ENCODE measurements around the gene SETD3.

SETD3 gene

DNA sequence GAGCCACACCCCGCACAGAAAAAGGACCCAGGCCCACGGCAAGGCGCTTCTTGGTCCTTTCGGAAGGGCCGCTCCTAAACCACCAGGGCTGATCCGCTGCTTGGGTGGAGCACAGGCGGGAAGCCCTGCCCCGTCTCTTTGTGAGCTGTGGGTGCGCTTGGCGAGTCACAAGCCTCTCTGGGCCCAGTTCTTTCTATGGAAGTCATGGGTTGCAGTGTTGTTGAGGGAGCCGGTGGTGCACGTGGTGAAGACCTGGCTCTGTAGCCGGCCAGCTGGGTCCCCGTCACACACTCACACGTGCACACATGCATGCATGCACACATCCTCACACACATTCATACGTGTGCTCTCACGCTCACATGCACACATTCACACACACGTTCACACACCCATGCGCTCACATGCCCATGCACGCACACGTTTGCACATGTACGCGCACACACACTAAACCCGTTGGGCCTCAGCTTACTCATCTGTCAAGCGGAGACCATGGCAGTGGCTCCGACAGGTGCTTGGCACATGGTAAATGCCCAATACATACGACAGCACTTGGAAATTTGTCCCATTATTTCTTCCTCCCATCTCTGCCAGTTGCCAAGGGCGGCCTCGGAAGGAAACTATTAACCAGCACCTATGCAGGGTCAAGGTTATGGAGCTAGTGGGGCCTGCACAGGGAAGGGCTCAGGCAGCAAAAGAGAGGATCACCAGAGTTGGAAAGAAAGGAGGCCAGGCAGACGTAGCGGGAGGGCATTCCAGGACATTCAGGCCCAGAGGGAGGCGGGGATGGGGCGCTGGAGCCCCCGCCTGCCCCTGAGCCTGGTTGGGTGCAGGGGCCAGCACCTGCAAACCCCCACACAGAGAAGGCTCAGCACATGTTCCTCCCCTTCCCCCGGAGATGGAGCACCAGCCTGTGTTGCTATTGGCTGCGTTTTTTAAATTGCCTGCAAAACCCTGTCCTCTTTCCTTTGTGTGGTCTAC lies 96.9 kb downstream of the SETD3 start:
- TF ChIP-seq EP300 (IDR thresholded peaks at IDR 0.05; ENCODE audit: borderline replicate concordance) (no peak), EGR1 (IDR thresholded peaks at IDR 0.05) (no peak), USF1 (IDR thresholded peaks at IDR 0.05) (no peak), MAX (IDR thresholded peaks at IDR 0.05) (no peak), TEAD4 (IDR thresholded peaks at IDR 0.05) (no peak), FOXM1 (IDR thresholded peaks at IDR 0.05; ENCODE audit: borderline replicate concordance, low read depth) (no peak), TAF1 (IDR thresholded peaks at IDR 0.05; ENCODE audit: low read depth) (no peak), NFIC (IDR thresholded peaks at IDR 0.05) (no peak), TCF12 (IDR thresholded peaks at IDR 0.05; ENCODE audit: low read depth) (no peak), RAD21 (IDR thresholded peaks at IDR 0.05; ENCODE audit: low read depth) (no peak), ZBTB7A (IDR thresholded peaks at IDR 0.05; ENCODE audit: low read depth) (no peak), YY1 (IDR thresholded peaks at IDR 0.05; ENCODE audit: low read depth) (no peak)

DNA sequence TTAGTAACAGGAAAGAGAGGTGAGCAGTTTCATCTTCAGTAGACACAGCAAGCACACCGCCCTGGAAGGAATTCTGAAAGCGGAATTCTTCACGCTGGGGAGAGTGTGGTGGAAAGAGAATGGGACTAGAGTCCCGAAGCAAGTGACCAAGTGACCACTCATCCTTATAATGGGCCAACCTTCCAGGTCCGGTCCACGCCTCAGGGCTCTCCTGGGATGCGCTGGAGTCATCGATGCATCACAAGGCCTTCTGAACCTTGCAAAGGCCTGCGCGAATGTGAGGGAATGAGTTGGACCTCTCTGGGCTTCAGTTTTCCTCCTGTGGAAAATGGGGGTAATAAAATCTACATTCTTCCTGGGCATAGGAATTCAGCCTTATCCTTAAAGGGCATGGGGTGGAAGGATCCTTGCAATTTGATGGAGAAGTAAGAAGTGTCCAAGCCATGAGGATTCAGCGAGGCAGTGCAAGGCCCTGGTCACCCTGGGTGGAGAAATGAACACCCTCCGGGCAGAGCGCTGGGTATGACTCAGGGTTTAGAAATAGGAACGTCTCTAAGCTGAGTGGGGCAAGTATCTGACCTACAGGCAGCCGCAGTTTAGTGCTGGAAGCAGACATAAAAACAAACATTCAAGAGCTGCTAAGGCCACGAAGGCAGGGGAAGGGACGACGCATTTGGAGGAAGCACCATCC lies 97.7 kb downstream of the SETD3 start:
- no peak for TF ChIP-seq CREB1 (IDR thresholded peaks at IDR 0.05; ENCODE audit: low read depth)
- no peak for TF ChIP-seq ZBTB7A (IDR thresholded peaks at IDR 0.05; ENCODE audit: low read depth)
- TF ChIP-seq MAX (IDR thresholded peaks at IDR 0.05): no peak
- no peak for TF ChIP-seq RAD21 (IDR thresholded peaks at IDR 0.05; ENCODE audit: low read depth)
- TF ChIP-seq EP300 (IDR thresholded peaks at IDR 0.05; ENCODE audit: borderline replicate concordance): no peak
- no peak for TF ChIP-seq FOXM1 (IDR thresholded peaks at IDR 0.05; ENCODE audit: borderline replicate concordance, low read depth)
- TF ChIP-seq TAF1 (IDR thresholded peaks at IDR 0.05; ENCODE audit: low read depth): no peak
- no peak for TF ChIP-seq TEAD4 (IDR thresholded peaks at IDR 0.05)
- TF ChIP-seq TCF12 (IDR thresholded peaks at IDR 0.05; ENCODE audit: low read depth): no peak
- TF ChIP-seq CEBPB (IDR thresholded peaks at IDR 0.05): no peak
- TF ChIP-seq, protein P1, sequence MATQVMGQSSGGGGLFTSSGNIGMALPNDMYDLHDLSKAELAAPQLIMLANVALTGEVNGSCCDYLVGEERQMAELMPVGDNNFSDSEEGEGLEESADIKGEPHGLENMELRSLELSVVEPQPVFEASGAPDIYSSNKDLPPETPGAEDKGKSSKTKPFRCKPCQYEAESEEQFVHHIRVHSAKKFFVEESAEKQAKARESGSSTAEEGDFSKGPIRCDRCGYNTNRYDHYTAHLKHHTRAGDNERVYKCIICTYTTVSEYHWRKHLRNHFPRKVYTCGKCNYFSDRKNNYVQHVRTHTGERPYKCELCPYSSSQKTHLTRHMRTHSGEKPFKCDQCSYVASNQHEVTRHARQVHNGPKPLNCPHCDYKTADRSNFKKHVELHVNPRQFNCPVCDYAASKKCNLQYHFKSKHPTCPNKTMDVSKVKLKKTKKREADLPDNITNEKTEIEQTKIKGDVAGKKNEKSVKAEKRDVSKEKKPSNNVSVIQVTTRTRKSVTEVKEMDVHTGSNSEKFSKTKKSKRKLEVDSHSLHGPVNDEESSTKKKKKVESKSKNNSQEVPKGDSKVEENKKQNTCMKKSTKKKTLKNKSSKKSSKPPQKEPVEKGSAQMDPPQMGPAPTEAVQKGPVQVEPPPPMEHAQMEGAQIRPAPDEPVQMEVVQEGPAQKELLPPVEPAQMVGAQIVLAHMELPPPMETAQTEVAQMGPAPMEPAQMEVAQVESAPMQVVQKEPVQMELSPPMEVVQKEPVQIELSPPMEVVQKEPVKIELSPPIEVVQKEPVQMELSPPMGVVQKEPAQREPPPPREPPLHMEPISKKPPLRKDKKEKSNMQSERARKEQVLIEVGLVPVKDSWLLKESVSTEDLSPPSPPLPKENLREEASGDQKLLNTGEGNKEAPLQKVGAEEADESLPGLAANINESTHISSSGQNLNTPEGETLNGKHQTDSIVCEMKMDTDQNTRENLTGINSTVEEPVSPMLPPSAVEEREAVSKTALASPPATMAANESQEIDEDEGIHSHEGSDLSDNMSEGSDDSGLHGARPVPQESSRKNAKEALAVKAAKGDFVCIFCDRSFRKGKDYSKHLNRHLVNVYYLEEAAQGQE (IDR thresholded peaks at IDR 0.05; ENCODE audit: low read depth): no peak
- TF ChIP-seq USF1 (IDR thresholded peaks at IDR 0.05): no peak
- no peak for TF ChIP-seq NFIC (IDR thresholded peaks at IDR 0.05)
- TF ChIP-seq YY1 (IDR thresholded peaks at IDR 0.05; ENCODE audit: low read depth): no peak
- no peak for TF ChIP-seq EGR1 (IDR thresholded peaks at IDR 0.05)

DNA sequence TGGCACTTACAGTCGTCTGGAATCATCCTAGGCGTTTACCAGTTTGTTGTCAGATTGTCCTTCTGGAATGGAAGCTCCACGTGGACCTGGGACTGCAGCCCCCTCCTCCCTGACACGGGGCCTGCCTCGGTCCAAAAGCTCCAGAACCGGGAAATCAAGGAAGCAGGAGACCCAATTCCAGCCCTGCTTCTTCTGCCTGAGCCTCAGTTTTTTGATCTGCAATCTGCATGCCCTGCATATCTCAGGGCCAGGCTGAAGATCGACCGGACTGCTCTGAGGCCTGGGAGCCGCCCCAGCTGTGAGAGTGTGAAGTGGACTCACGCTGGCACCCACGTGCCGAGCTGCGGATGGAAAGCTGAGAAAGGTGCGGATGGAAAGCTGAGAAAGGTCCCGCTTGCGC lies 98.6 kb downstream of the SETD3 start:
- no peak for TF ChIP-seq TAF1 (IDR thresholded peaks at IDR 0.05; ENCODE audit: low read depth)
- no peak for TF ChIP-seq FOXM1 (IDR thresholded peaks at IDR 0.05; ENCODE audit: borderline replicate concordance, low read depth)
- TF ChIP-seq TEAD4 (IDR thresholded peaks at IDR 0.05): no peak
- TF ChIP-seq USF1 (IDR thresholded peaks at IDR 0.05): no peak
- no peak for TF ChIP-seq TCF12 (IDR thresholded peaks at IDR 0.05; ENCODE audit: low read depth)

DNA sequence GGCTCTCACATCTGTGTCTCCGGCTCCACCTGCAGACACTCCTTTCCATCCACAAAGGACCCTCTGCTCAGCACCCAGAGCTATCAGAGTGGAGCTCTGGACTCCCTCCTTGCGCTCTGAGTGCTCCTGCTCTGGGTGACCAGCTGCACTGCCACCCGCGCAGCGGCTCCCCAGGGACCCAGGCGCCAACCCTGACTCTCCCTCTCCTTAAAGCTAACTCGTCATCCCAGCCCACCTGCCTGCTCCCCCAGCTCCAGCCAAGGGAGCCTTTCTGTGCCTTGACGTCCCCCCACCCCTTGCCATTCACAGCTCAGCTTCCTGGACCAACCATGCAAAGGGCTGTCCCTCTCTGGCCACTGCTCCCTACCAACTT lies 99.0 kb downstream of the SETD3 start:
- TF ChIP-seq, protein P1 (IDR thresholded peaks at IDR 0.05; ENCODE audit: low read depth): no peak
- TF ChIP-seq TEAD4 (IDR thresholded peaks at IDR 0.05) (no peak), USF1 (IDR thresholded peaks at IDR 0.05) (no peak), CREB1 (IDR thresholded peaks at IDR 0.05; ENCODE audit: low read depth) (no peak), CEBPB (IDR thresholded peaks at IDR 0.05) (no peak), EGR1 (IDR thresholded peaks at IDR 0.05) (no peak), YY1 (IDR thresholded peaks at IDR 0.05; ENCODE audit: low read depth) (no peak), NFIC (IDR thresholded peaks at IDR 0.05) (no peak), MAX (IDR thresholded peaks at IDR 0.05) (no peak), TCF12 (IDR thresholded peaks at IDR 0.05; ENCODE audit: low read depth) (no peak), FOXM1 (IDR thresholded peaks at IDR 0.05; ENCODE audit: borderline replicate concordance, low read depth) (no peak), RAD21 (IDR thresholded peaks at IDR 0.05; ENCODE audit: low read depth) (no peak), ZBTB7A (IDR thresholded peaks at IDR 0.05; ENCODE audit: low read depth) (no peak), EP300 (IDR thresholded peaks at IDR 0.05; ENCODE audit: borderline replicate concordance) (no peak), TAF1 (IDR thresholded peaks at IDR 0.05; ENCODE audit: low read depth) (no peak)

Data from Ishikawa (cell line).